DMS153 (cell line): ENCODE measurements around the gene NDUFAF2.
"Not testable (repeated sequence)": the region's sequence is repeated elsewhere in the genome, so short reads cannot be mapped to it uniquely, and the experiment has no call there.

Experiments used
- DNase-seq: peaks from one replicate; lab custom pipeline; 2025; lab: John Stamatoyannopoulos, UW

NDUFAF2 gene

GRCh38 chr5:61177716-61178115 is 232.7 kb downstream of the NDUFAF2 start:
- no peak for DNase-seq

- no peak for DNase-seq
Measured at GRCh38 chr5:61178702-61179101, 233.7 kb downstream of the NDUFAF2 start.

GRCh38 chr5:61180886-61181285 is 235.9 kb downstream of the NDUFAF2 start:
- DNase-seq, result no peak

GRCh38 chr5:61182449-61182848 is 237.4 kb downstream of the NDUFAF2 start:
- DNase-seq, result no peak

GRCh38 chr5:61183538-61183937 is 238.5 kb downstream of the NDUFAF2 start:
- DNase-seq, result no peak

- DNase-seq, result no peak
Measured at GRCh38 chr5:61184708-61185107, 239.7 kb downstream of the NDUFAF2 start.

GRCh38 chr5:61186634-61187033 is 241.6 kb downstream of the NDUFAF2 start:
- DNase-seq, result no peak

GRCh38 chr5:61187352-61187751 is 242.3 kb downstream of the NDUFAF2 start:
- not testable (repeated sequence) for DNase-seq

- DNase-seq, result not testable (repeated sequence)
Measured at GRCh38 chr5:61187826-61188225, 242.8 kb downstream of the NDUFAF2 start.

- DNase-seq, result no peak
Measured at GRCh38 chr5:61198606-61199005, 253.6 kb downstream of the NDUFAF2 start.

- no peak for DNase-seq
Measured at GRCh38 chr5:61200582-61201155, 255.7 kb downstream of the NDUFAF2 start.

- no peak for DNase-seq
Measured at GRCh38 chr5:61202213-61202612, 257.2 kb downstream of the NDUFAF2 start.
